ENCODE results near the gene EPHX1.

GRCh38 chr1:225892307-225892706 lies 82.4 kb downstream of the EPHX1 start:
- TF ChIP-seq EP300 (IDR thresholded peaks at IDR 0.05) (no peak), POLR2A (IDR thresholded peaks at IDR 0.05) (no peak)

Data from suprapubic skin (tissue), 2 donors.